Measurements from ENCODE around the gene GPR25. TPM values are rescaled to one million over a fixed set of nuclear protein-coding genes. Genes with fewer than 3 reads are reported as not detected.

Gene GPR25
- total and polyA plus RNA-seq, 2 of the 4 experiments (the other 2 are of a cell fraction) = not detected

DNA sequence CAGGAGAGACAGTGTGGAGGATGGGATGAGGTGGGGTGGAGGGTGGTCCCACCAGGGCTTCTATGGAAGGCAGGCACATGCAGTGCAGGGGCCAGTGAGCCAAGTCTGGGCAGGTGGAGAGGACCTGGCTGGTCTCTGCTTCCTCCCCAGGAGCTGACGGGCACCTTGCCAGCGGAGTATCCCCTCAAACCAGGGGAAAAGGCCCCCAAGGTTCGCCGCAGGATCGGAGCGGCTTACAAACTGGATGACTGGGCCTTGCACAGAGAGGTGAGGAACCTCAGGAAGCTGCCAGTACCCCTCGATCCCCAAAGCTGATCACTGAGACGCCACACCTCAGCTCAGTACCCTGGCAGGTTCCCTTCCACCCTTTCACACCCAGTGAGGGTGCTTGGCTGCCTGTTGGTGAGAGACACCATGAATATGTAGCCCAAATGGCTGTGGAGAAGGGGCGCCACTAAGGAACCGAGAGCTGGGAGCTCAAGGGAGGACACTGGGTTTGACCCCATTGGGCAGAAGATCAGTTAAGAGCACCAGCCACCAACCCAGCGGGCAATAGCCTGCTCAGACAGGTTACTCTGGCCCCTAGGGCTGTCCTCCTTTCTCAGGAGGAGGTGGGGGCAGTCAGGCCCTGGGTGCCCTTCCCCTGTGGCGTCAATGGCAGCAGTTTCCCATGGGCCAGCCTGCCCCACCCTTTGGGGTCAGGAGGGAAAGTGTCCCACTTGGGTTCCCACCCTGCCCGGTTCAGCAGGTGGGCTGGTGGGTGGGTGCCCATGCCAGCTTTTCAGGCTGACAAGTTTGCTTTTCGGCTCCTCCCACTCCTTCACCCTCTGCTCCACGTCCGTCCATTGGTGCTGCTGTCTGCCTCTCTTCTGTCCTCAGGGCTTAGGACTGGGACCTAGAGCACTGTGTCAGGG, 27.4 kb downstream of the GPR25 start:
- intact Hi-C loops (cut with micrococcal nuclease) = no loop called here
- BruUV-seq (replicated peaks) = no TSS peak
- Histone ChIP-seq H3K14ac (replicated peaks; ENCODE audit: low read depth, low read length) (no peak overlapping the region), H2AFZ (replicated peaks; ENCODE audit: low read length, poor library complexity) (no peak overlapping the region), H3K27ac (ENCODE audit: insufficient read depth, low read length) (no peak overlapping the region), H3K4ac (ENCODE audit: low read depth, low read length) (no peak overlapping the region), H3K23ac (ENCODE audit: low read depth, low read length) (no peak overlapping the region), H3K36me3 (ENCODE audit: control insufficient read depth, insufficient read depth, low read length) (no peaks in the 10 kb centered on the region), H2BK5ac (ENCODE audit: low read depth, low read length, poor library complexity, severe bottlenecking) (no peak overlapping the region), H2BK15ac (ENCODE audit: low read depth, low read length) (no peak overlapping the region), H2BK20ac (ENCODE audit: low read depth, low read length) (no peak overlapping the region), H4K8ac (ENCODE audit: low read depth in 2 of 2, low read length in 2 of 2) (no peak overlapping the region), H2BK120ac (ENCODE audit: low read depth, low read length) (no peak overlapping the region), H3K18ac (ENCODE audit: low read depth, low read length) (no peak overlapping the region), H3K9ac (ENCODE audit: low read depth, low read length) (no peak overlapping the region), H3K4me3 (ENCODE audit: insufficient read depth, low read depth, low read length) (no peak overlapping the region), H3K9me1 (ENCODE audit: insufficient read depth, low read length) (peaks cover 3% of the 10 kb centered on the region; the same call in 1 of the 2 replicates), H4K91ac (ENCODE audit: insufficient read depth, low read depth, low read length) (no peak overlapping the region), H3K4me2 (ENCODE audit: low read depth, low read length) (no peak overlapping the region), H3K56ac (ENCODE audit: extremely low read depth, insufficient read depth, low read length) (no peak overlapping the region), H3K27me3 (ENCODE audit: control insufficient read depth, insufficient read depth, low read length) (peaks cover 27% of the 10 kb centered on the region), H3K79me1 (ENCODE audit: low read depth in 1 of 2, low read length in 2 of 2) (no peaks in the 10 kb centered on the region), H3K9me3 (ENCODE audit: control insufficient read depth, insufficient read depth, low read length) (no peaks in the 10 kb centered on the region), H2AK9ac (replicated peaks; ENCODE audit: low read depth, low read length, poor library complexity) (no peak overlapping the region), H4K5ac (ENCODE audit: low read depth, low read length) (no peak overlapping the region), H4K20me1 (ENCODE audit: insufficient read depth, low read length) (no peaks in the 10 kb centered on the region; the same call in 1 of the 2 replicates), H2AK5ac (ENCODE audit: low read depth, low read length) (no peak overlapping the region), H3K4me1 (ENCODE audit: control insufficient read depth, insufficient read depth, low read length) (no peaks in the 10 kb centered on the region)
- 98% methylated on average over 5 of the region's 16 CpGs; no CpG with 5 or more reads in 1 of the 2 experiments for WGBS, 2 experiments (ENCODE audit: extremely low coverage in 2 of 2, insufficient read length in 1 of 2)
- ChIA-PET CTCF (no interaction called here), POLR2A (ENCODE audit: unreplicated experiment) (no interaction called here)
- no peak for ATAC-seq (ENCODE audit: low read depth)
- DNase-seq = no peak
- TF ChIP-seq MXI1 (IDR thresholded peaks at IDR 0.05; ENCODE audit: borderline replicate concordance, low read depth, low read length) (no peak), CHD1 (IDR thresholded peaks at IDR 0.05; ENCODE audit: low read depth, low read length) (no peak), MAZ (IDR thresholded peaks at IDR 0.05; ENCODE audit: borderline replicate concordance, low read depth, low read length) (no peak), CEBPB (IDR thresholded peaks at IDR 0.05; ENCODE audit: low read depth, low read length) (no peak), RFX5 (IDR thresholded peaks at IDR 0.05; ENCODE audit: low read depth, low read length) (no peak), NFE2L2 (IDR thresholded peaks at IDR 0.05; ENCODE audit: low read depth, low read length) (no peak)
- dilution Hi-C loops (cut with HindIII; ENCODE audit: low sequenced_read_pairs, unreplicated experiment) = no loop called here
- in situ Hi-C loops (cut with MboI; ENCODE audit: low sequenced_read_pairs) = no loop called here

All from IMR-90 (cell line).